Posterior cingulate gyrus (tissue), 11 donors: ENCODE measurements around the gene SDK1.

Experiments
- DNase-seq, 10 donors: peaks; one replicate each; pipeline versions ENCODE4 v3.0.0 to v3.0.0-alpha.2; 2020 to 2021; ENCODE audit warnings: mixed read lengths in 3 of 10
- intact Hi-C: fragments of 100-400 bp; cut with DNase I; formaldehyde crosslinking; loops from one replicate; pipeline ENCODE4 v1.15.1; 2023

SDK1 gene

DNA sequence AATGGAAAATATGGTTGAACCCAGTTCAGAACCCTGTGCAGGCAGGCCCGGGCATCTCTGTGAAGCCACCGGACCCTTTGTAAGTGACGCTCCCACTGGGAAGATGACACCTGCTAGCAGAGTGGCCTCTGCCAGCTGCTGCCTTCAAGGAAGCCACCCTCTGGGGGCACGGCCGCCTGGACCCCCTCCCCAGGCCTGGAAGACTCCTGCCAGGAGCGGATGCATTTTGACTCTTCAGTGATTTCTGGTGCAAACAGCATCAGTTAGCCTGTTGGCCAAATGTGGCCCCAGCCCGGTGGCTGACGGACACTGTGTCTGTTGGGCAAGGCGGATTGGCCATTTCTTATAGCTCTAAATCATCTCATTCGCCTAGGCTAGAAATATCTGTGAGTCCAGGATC, 867.0 kb downstream of the SDK1 start:
- intact Hi-C loops = no loop called here

DNA sequence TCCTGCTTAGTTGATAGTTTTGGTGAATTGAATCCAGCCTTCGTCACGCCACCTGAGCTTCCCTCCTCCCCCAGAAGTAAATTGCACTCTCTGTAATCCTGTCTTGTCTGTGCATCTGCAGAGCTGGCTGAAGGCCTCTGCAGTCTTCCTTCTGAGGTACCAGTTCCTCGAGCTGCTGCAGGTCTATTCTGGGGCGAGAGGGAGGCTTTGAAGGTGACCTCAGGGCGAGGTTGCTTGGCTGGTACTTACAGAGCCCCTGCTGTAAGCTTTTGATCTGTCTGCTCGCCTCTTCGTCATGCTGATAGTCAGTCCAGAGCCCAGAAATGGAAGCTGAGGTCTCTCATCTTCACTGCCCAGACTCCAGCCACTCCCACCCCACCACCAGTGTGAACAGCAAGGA, 867.5 kb downstream of the SDK1 start:
- intact Hi-C loops = no loop called here
- no peak for DNase-seq

More for the DNA sequence above, 867.0 kb downstream of the SDK1 start:
- no peak for DNase-seq

DNA sequence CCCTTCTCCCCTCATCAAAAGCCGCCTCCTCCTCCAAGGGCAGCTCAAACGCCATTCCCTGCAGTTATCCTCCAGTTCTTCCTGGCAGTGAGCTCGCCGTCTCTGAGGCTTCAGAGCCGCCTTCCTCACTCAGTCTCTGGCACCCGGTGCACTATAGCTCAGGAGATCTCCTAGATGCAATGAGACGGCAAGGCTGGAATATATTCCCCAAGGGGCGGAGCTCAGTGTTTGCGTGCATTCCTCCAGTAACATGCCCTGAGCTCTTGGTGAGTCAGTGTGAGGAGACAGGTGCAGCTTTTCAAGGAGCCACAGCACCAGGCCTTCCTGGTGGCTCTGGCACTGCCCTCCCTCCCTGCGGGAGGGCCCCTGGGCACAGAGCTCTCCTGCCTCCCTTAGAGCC, 868.4 kb downstream of the SDK1 start:
- intact Hi-C loops = no loop called here
- DNase-seq = peak in 1 of 10 donors; percentile 42

- intact Hi-C loops = no loop called here
- DNase-seq = peak in 2 of 10 donors; percentile 65 to 71
These were observed 870.1 kb downstream of the SDK1 start for GRCh38 chr7:4170997-4171786.

DNA sequence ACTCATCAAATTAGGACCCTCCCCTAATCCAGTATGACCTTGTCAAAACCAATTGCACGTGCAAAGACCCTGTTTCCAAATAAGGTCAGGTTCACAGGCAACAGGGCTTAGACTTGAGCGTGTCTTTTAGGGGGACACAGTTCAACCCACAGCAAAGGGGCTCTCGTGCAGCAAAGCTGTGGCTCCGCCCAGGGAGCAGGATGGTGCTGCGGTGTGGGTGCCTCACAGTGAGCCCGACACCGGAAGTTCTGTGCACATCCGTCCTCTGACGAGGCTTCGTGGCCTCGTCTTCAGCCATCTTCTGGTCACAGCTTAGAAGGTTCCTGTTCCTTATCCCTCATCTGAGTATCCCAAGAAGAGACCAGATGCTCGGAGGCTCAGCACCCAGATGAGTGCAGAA, 871.8 kb downstream of the SDK1 start:
- intact Hi-C loops = no loop called here
- DNase-seq = peak in 2 of 10 donors; percentile 31 to 56

DNA sequence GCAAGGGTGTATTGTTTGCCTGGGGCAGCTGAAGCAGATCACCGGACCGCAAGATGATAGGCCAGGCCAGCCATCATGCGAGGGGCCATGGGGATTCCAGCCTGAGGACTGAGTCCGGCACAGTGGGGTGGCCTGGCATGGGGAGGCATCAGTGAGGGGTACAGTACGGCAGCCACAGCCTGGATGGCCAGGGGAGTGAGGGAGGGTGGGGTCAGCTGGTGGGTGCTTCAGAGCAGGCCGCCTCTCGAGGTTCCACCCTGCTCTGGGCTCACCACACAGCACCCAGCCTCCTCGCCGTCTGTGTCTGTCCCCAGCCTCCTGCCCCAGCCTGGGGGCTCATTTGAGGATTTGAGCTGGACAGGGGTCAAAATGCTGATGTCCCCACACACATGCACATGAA, 872.6 kb downstream of the SDK1 start:
- intact Hi-C loops = no loop called here

DNA sequence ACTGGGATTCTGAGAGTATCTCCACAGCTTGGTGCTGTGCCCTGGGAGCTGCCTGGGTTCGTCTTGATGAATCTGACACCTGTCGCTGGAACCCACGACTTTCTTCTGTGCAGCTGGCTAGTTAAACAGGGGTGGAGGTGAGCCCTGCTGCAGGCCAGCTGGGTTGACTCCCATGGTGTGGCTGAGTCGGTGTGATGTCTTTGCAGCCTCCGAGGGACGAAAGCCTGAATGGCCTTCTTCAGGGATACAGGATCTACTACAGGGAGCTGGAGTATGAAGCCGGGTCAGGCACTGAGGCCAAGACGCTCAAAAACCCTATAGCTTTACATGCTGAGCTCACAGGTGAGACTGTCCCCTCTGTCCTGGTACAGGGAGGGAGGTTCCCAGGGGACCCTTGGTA, 873.0 kb downstream of the SDK1 start:
- intact Hi-C loops = no loop called here
- peak in 2 of 10 donors; percentile 32 to 55 for DNase-seq

More for the DNA sequence above, 872.6 kb downstream of the SDK1 start:
- DNase-seq = peak in 2 of 10 donors; percentile 65

GRCh38 chr7:4174451-4174850, 873.4 kb downstream of the SDK1 start:
- intact Hi-C loops = no loop called here
- DNase-seq = peak in 1 of 10 donors; percentile 71

GRCh38 chr7:4174884-4175283, 873.8 kb downstream of the SDK1 start:
- peak in 2 of 10 donors; percentile 53 to 61 for DNase-seq

GRCh38 chr7:4175346-4175973, 874.4 kb downstream of the SDK1 start:
- intact Hi-C loops = no loop called here
- DNase-seq = peak in 2 of 10 donors; percentile 76 to 80

More at GRCh38 chr7:4174884-4175283, 873.8 kb downstream of the SDK1 start:
- intact Hi-C loops = no loop called here

- intact Hi-C loops = no loop called here
These were observed 875.9 kb downstream of the SDK1 start for GRCh38 chr7:4177001-4177400.

DNA sequence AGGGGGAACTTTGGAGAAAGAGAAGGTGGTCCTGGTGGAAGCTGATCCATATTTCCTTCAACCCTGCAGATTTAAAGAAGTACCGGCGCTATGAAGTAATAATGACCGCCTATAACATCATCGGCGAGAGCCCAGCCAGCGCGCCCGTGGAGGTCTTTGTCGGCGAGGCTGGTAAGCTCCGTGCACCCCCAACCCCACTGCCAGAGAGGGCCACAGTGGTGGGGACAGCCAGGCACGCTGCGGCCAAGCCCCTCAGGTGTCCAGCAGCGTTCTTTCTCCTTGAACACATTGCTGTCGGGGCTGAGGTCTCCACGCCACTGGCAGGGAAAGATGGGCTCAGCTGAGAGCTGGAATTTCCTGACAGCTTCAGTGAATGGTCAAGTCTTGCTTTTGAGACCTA, 877.4 kb downstream of the SDK1 start:
- peak in 1 of 10 donors; percentile 62 for DNase-seq

More at GRCh38 chr7:4177001-4177400, 875.9 kb downstream of the SDK1 start:
- peak in 2 of 10 donors; percentile 74 to 77 for DNase-seq

GRCh38 chr7:4178916-4179687, 878.0 kb downstream of the SDK1 start:
- DNase-seq = no peak
- intact Hi-C loops = no loop called here

More for the DNA sequence above, 877.4 kb downstream of the SDK1 start:
- intact Hi-C loops = no loop called here

- peak in 1 of 10 donors; percentile 59 for DNase-seq
- intact Hi-C loops = no loop called here
These were observed 878.8 kb downstream of the SDK1 start for GRCh38 chr7:4179688-4180380.

DNA sequence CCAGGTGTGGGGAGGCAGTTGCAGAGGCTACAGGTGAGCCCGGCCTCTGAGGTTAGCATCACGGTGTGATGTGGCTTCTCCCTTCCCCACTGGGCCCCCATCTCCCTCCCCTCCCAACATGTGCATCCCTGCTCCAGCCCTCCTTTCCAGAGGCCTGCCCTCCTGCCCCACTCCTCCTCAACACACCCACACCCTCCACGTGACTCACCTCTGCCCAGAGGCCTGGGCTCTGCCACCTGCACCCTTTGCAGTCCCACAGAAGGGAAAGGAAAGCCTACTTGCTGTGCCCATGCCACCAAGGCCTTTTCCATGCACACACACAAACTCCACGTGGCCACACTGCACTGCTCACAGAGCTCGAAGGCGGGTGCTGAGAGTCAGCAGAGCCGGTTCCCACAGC, 880.4 kb downstream of the SDK1 start:
- DNase-seq = peak in 2 of 10 donors; percentile 58 to 67
- intact Hi-C loops = no loop called here

DNA sequence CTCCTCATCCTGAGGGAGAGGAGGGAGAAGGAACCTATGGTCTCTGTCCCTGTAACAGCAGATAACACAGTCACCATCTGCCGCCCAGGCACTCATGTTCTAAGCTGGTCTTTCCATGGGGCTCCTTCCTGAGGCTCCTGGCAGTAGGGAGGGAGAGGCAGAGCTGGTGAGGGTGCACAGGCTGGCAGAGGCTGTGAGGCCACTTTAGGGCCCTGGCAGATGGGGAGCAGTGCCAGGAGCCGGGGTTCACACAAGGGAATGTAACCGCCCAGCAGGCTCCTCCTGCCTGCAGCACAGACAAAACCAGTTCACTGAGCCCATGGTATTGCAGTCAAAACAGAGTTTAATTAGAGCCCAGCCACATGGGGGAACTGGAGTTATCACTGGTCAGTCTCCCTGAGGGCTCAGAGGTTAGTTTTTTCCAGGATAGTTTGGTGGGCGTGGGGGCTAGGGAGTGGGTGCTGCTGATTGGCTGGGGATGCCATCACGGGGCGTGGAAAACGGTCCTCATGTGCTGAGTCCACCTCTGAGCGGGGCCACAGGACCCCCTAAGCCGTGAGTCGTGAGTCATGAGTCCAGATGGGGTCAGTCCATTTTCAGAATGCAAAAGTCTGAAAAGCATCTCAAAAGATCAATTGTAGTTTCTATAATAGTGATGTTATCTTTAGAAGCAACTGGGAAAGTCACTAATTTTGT, 881.7 kb downstream of the SDK1 start:
- intact Hi-C loops = no loop called here
- DNase-seq = peak in 2 of 10 donors; percentile 72 to 77

- intact Hi-C loops = no loop called here
- peak in 1 of 10 donors; percentile 39 for DNase-seq
These were observed 883.6 kb downstream of the SDK1 start for GRCh38 chr7:4184653-4185052.

DNA sequence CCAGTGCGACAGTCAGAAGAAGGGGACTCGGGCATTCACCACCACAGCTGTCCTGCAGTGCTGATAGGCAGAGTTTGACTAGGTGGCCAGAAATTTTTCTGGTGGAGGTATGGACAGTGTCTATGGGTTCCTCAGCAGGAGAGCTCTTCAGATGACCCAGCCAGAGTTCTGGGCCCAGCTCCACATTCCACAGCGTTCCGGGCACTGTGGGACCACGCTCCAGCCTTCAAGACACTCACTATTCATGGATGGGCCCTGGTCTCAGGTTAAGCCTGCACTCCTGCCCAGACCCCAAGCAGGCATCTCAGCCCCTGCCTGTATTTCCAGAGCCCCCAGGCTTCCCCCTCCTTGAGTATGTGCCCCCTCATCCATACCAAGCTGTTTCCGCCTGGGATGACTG, 884.1 kb downstream of the SDK1 start:
- peak in 2 of 10 donors; percentile 62 to 72 for DNase-seq
- intact Hi-C loops = no loop called here

DNA sequence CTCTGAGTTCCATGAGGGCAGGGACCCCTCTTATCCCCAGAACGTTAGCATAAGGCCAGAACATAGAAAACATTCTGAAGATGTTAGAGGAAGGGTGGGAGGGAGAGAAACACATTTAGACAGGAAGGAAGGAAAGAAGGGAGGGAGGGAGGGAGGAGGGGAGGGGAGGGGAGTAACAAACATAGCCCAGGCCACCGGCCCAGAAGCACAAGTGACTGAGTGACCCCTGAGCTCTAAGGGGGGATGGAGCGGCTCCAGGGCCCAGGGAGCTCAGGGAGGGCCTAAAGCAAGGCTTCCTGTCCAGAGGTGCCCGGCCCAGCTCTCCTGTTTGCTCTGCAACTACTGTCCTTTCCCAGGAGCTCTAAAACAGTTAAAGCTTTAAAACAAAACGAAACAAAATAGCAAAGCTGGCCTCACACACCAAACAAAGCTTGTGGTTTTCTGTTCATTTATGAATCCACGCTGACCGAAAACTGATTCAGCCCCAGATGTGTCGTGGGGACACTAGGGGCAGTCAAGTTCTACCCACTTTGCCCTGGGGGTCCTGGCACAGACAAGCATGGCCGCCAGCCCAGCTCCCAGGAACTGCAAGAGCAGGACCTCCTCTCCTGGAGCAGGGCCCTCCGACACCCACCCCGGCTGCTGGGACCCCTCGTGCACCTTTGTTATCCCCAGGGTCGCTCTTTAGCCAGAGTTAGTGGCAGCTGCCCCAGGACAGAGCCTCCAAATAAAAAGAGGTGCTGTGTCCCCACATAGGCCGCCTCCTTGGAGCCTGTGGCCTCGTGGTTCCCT, 884.9 kb downstream of the SDK1 start:
- intact Hi-C loops = no loop called here
- DNase-seq = peak in 2 of 10 donors; percentile 52 to 83
